H1 (cell line): ENCODE data around the gene CCDC117. TPM values are rescaled to one million over a fixed set of nuclear protein-coding genes. Genes with fewer than 3 reads are reported as not detected.

ENCODE experiments used
- SAP30 ChIP-seq: fragments of 300-600 bp; sonication (generic); IDR thresholded peaks from 2 replicates; pipeline ENCODE4 v1.7.1; 2012; ENCODE audit warnings: low read length, moderate library complexity, mild to moderate bottlenecking, inconsistent platforms; ENCODE audit not compliant: insufficient read depth, insufficient replicate concordance
- SRF ChIP-seq: IDR thresholded peaks from 2 replicates; pipeline ENCODE4 v1.6.1; 2011; ENCODE audit warnings: mild to moderate bottlenecking, low read depth, low read length, moderate library complexity
- SUZ12 ChIP-seq: fragments of 200-600 bp; sonication (generic); IDR thresholded peaks from 2 replicates; pipeline ENCODE4 v1.6.1; 2012; ENCODE audit warnings: mild to moderate bottlenecking, inconsistent platforms, low read length, moderate library complexity, mixed read lengths
- ZNF274 ChIP-seq: IDR thresholded peaks from 2 replicates; pipeline ENCODE4 v1.7.0; 2012; ENCODE audit warnings: low read length, borderline replicate concordance; ENCODE audit errors: extremely low read depth
- polyA plus RNA-seq, 7 experiments: library from polyadenylated mRNA; depleted of rRNA in 3 of 7; stranded (reverse) in 5 of 7; unstranded in 2 of 7; fragments of >200 nt in 5 of 7; fragments of 200-250 nt in 2 of 7; gene quantifications; 1 replicate in 5 of 7; 2 replicates in 1 of 7; 4 replicates in 1 of 7; pipeline versions ENCODE4 v1.2.1 to v1.2.3, GENCODE V29; 2011 to 2013; ENCODE audit warnings: missing spikeins in 2 of 7, mixed read lengths in 2 of 7
- total RNA-seq: library from RNA; stranded (reverse); fragmentation: NEBNext Ultra II Directional; extraction: Animal tissue kit (Norgen Biotek cat#: 25700); gene quantifications from 2 replicates; pipeline ENCODE4 v1.2.1, GENCODE V29; 2021

CCDC117 gene
- total and polyA plus RNA-seq, 2 of the 8 experiments (the other 6 are each of a cell fraction or from before 2014, with no cell fraction given) = 9.1 to 43.1 TPM

- TF ChIP-seq SAP30 (no peak), SRF (no peak), ZNF274 (no peak), SUZ12 (no peak)
- TF ChIP-seq, all 59 proteins: peak for 0
Measured at GRCh38 chr22:28821452-28821851, 49.0 kb downstream of the CCDC117 start (continued).
